ENCODE measurements around the gene ZNF701. TPM values are rescaled to one million over a fixed set of nuclear protein-coding genes. Genes with fewer than 3 reads are reported as not detected.
"Not testable (repeated sequence)": the region's sequence is repeated elsewhere in the genome, so short reads cannot be mapped to it uniquely, and the experiment has no call there.

Gene ZNF701
- polyA plus RNA-seq, 3 donors, result 4.8 to 8.2 (median 5.6) TPM

DNA sequence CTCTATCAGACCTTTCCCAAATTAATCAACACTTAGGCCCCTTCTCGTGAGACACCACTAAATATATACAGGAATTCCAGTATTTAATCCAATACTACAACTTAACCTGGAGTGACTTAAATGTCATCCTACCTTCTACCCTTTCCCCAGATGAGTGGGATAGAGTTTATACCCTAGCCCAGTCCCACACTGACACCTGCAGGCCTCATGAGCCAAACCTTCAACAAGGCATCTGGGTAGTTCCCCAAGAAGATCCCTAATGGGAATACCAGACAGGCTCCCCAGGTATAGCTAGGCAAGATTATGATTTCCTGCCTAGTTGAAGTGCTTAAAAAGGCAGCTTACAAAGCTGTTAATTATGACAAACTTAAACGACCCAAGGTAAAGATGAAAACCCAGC, 52.2 kb downstream of the ZNF701 start:
- Mint-ChIP-seq H3K27ac (no peak overlapping the region), H3K9me3 (peaks cover 24 to 55% (median 46%) of the 10 kb centered on the region in 7 donors), H3K27me3 (ENCODE audit: low read depth in 3 of 3) (peaks cover 0 to 1% (median 0%) of the 10 kb centered on the region in 3 donors), H3K36me3 (peaks cover 31 to 42% of the 10 kb centered on the region in 2 donors), H3K4me1 (no peaks in the 10 kb centered on the region), H3K4me3 (no peak overlapping the region)
- H3K9ac ChIP-seq (ENCODE audit: insufficient read depth, low read length, poor library complexity, severe bottlenecking), result no peak overlapping the region
- H2AFZ ChIP-seq (ENCODE audit: insufficient read depth, low read depth, low read length, poor library complexity, severe bottlenecking), result no peak overlapping the region
- no peak overlapping the region for H3K4me2 ChIP-seq (replicated peaks; ENCODE audit: extremely low read depth, low read length, poor library complexity, severe bottlenecking)
- peaks cover 37 to 43% of the 10 kb centered on the region in 2 donors for H3K9me3 ChIP-seq (replicated peaks in 1 of 2; ENCODE audit: control insufficient read depth in 1 of 2, insufficient read depth in 1 of 2, low read length in 2 of 2)
- no peak overlapping the region for H3K27ac ChIP-seq (ENCODE audit: low read depth in 1 of 2, low read length in 2 of 2)
- H3K36me3 ChIP-seq (replicated peaks in 1 of 2; ENCODE audit: control insufficient read depth in 1 of 2, insufficient read depth in 2 of 2, low read length in 2 of 2), result peaks cover 57 to 99% of the 10 kb centered on the region in 2 donors
- no peak for DNase-seq
- H3K4me1 ChIP-seq (ENCODE audit: control insufficient read depth in 1 of 2, insufficient read depth in 2 of 2, low read length in 2 of 2), result no peaks in the 10 kb centered on the region
- H3K79me2 ChIP-seq (ENCODE audit: insufficient read depth, low read length), result no peaks in the 10 kb centered on the region
- H4K20me1 ChIP-seq (ENCODE audit: insufficient read depth, low read length), result no peaks in the 10 kb centered on the region
- H3K27me3 ChIP-seq (ENCODE audit: control insufficient read depth in 2 of 2, insufficient read depth in 2 of 2, low read length in 2 of 2), result no peaks in the 10 kb centered on the region
- 70% methylated on average over 2 of the region's 2 CpGs for WGBS (ENCODE audit: insufficient coverage)
- TF ChIP-seq, protein P1, sequence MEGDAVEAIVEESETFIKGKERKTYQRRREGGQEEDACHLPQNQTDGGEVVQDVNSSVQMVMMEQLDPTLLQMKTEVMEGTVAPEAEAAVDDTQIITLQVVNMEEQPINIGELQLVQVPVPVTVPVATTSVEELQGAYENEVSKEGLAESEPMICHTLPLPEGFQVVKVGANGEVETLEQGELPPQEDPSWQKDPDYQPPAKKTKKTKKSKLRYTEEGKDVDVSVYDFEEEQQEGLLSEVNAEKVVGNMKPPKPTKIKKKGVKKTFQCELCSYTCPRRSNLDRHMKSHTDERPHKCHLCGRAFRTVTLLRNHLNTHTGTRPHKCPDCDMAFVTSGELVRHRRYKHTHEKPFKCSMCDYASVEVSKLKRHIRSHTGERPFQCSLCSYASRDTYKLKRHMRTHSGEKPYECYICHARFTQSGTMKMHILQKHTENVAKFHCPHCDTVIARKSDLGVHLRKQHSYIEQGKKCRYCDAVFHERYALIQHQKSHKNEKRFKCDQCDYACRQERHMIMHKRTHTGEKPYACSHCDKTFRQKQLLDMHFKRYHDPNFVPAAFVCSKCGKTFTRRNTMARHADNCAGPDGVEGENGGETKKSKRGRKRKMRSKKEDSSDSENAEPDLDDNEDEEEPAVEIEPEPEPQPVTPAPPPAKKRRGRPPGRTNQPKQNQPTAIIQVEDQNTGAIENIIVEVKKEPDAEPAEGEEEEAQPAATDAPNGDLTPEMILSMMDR (IDR thresholded peaks at IDR 0.05), result no peak
- no peak overlapping the region for H3K4me3 ChIP-seq (replicated peaks in 1 of 3; ENCODE audit: low read depth in 2 of 3, low read length in 3 of 3)
- intact Hi-C loops (cut with micrococcal nuclease), result no loop called here

DNA sequence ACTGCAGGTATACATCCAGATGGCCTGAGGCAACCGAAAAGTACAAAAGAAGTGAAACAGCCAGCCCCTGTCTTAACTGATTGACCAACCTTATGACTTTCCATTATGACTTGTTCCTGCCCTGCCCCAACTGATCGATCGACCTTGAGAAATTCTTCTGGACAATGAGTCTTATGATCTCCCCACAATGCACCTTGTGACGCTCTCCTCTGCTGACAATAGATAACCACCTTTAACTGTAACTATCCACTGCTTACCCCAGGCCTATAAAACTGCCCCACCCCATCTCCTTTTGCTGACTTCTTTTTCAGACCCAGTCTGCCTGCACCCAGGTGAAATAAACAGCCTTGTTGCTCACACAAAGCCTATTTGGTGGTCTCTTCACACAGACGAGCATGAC, 56.8 kb downstream of the ZNF701 start:
- H4K20me1 ChIP-seq (ENCODE audit: insufficient read depth, low read length), result no peaks in the 10 kb centered on the region
- Mint-ChIP-seq H3K4me1 (no peaks in the 10 kb centered on the region), H3K27ac (no peak overlapping the region), H3K27me3 (ENCODE audit: low read depth in 3 of 3) (no peaks in the 10 kb centered on the region), H3K4me3 (no peak overlapping the region), H3K36me3 (peaks cover 34 to 39% of the 10 kb centered on the region in 2 donors), H3K9me3 (peaks cover 15 to 46% (median 38%) of the 10 kb centered on the region in 7 donors)
- no peak overlapping the region for H2AFZ ChIP-seq (ENCODE audit: insufficient read depth, low read depth, low read length, poor library complexity, severe bottlenecking)
- H3K4me3 ChIP-seq (replicated peaks in 1 of 3; ENCODE audit: low read depth in 2 of 3, low read length in 3 of 3), result no peak overlapping the region
- H3K9ac ChIP-seq (ENCODE audit: insufficient read depth, low read length, poor library complexity, severe bottlenecking), result no peak overlapping the region
- no peaks in the 10 kb centered on the region for H3K79me2 ChIP-seq (ENCODE audit: insufficient read depth, low read length)
- 96% methylated on average over 5 of the region's 5 CpGs for WGBS (ENCODE audit: insufficient coverage)
- no peaks in the 10 kb centered on the region for H3K27me3 ChIP-seq (ENCODE audit: control insufficient read depth in 2 of 2, insufficient read depth in 2 of 2, low read length in 2 of 2)
- H3K9me3 ChIP-seq (replicated peaks in 1 of 2; ENCODE audit: control insufficient read depth in 1 of 2, insufficient read depth in 1 of 2, low read length in 2 of 2), result peaks cover 9 to 33% of the 10 kb centered on the region in 2 donors
- no peaks in the 10 kb centered on the region for H3K4me1 ChIP-seq (ENCODE audit: control insufficient read depth in 1 of 2, insufficient read depth in 2 of 2, low read length in 2 of 2)
- peaks cover 47 to 70% of the 10 kb centered on the region in 2 donors for H3K36me3 ChIP-seq (replicated peaks in 1 of 2; ENCODE audit: control insufficient read depth in 1 of 2, insufficient read depth in 2 of 2, low read length in 2 of 2)
- intact Hi-C loops (cut with micrococcal nuclease), result no loop called here
- H3K27ac ChIP-seq (ENCODE audit: low read depth in 1 of 2, low read length in 2 of 2), result no peak overlapping the region
- DNase-seq, result no peak
- TF ChIP-seq, protein P1 (IDR thresholded peaks at IDR 0.05), result no peak
- H3K4me2 ChIP-seq (replicated peaks; ENCODE audit: extremely low read depth, low read length, poor library complexity, severe bottlenecking), result no peak overlapping the region

- H3K4me2 ChIP-seq (replicated peaks; ENCODE audit: extremely low read depth, low read length, poor library complexity, severe bottlenecking); intact Hi-C loops (cut with micrococcal nuclease); H3K27me3 Mint-ChIP-seq (ENCODE audit: low read depth in 3 of 3): not testable (repeated sequence)
Observed at GRCh38 chr19:52627441-52627840, 57.4 kb downstream of the ZNF701 start.

More at GRCh38 chr19:52627441-52627840, 57.4 kb downstream of the ZNF701 start:
- not testable (repeated sequence) for H3K27ac Mint-ChIP-seq; DNase-seq; H3K27ac ChIP-seq (ENCODE audit: low read depth in 1 of 2, low read length in 2 of 2); H4K20me1 ChIP-seq (ENCODE audit: insufficient read depth, low read length); H3K27me3 ChIP-seq (ENCODE audit: control insufficient read depth in 2 of 2, insufficient read depth in 2 of 2, low read length in 2 of 2); H3K4me3 Mint-ChIP-seq; H3K4me3 ChIP-seq (replicated peaks in 1 of 3; ENCODE audit: low read depth in 2 of 3, low read length in 3 of 3); H3K4me1 ChIP-seq (ENCODE audit: control insufficient read depth in 1 of 2, insufficient read depth in 2 of 2, low read length in 2 of 2); H3K79me2 ChIP-seq (ENCODE audit: insufficient read depth, low read length); H3K9ac ChIP-seq (ENCODE audit: insufficient read depth, low read length, poor library complexity, severe bottlenecking); H3K4me1 Mint-ChIP-seq; H2AFZ ChIP-seq (ENCODE audit: insufficient read depth, low read depth, low read length, poor library complexity, severe bottlenecking)
- WGBS (ENCODE audit: insufficient coverage), result 100% methylated on average over 1 of the region's 3 CpGs
- H3K36me3 ChIP-seq (replicated peaks in 1 of 2; ENCODE audit: control insufficient read depth in 1 of 2, insufficient read depth in 2 of 2, low read length in 2 of 2), result peaks cover 43 to 65% of the 10 kb centered on the region in 2 donors
- peaks cover 12 to 43% (median 35%) of the 10 kb centered on the region in 7 donors for H3K9me3 Mint-ChIP-seq
- peaks cover 9 to 28% of the 10 kb centered on the region in 2 donors for H3K9me3 ChIP-seq (replicated peaks in 1 of 2; ENCODE audit: control insufficient read depth in 1 of 2, insufficient read depth in 1 of 2, low read length in 2 of 2)
- H3K36me3 Mint-ChIP-seq, result peaks cover 36% of the 10 kb centered on the region in 2 donors

Data from CD14-positive monocyte (primary cell).